Mammary epithelial cell (primary cell): ENCODE results near the gene KIAA1755.

Experiments
- CTCF ChIP-seq, 2 donors: IDR thresholded peaks in 1 of 2; conservative IDR thresholded peaks in 1 of 2; 2 replicates each; pipeline ENCODE4 v1.5.1; 2011 to 2012; ENCODE audit warnings: inconsistent platforms in 2 of 2, low read length in 2 of 2, mild to moderate bottlenecking in 2 of 2, control low read depth in 1 of 2, low read depth in 1 of 2; ENCODE audit not compliant: insufficient read depth in 1 of 2; ENCODE audit errors: extremely low read depth in 1 of 2
- EZH2 ChIP-seq: IDR thresholded peaks from 2 replicates; pipeline ENCODE4 v1.6.1; 2012; ENCODE audit warnings: low read length, inconsistent platforms, borderline replicate concordance

- TF ChIP-seq CTCF (conservative IDR thresholded peaks at IDR 0.05 in 1 of 2, IDR thresholded peaks at IDR 0.05 in 1 of 2; ENCODE audit: extremely low read depth in 1 of 2, insufficient read depth in 1 of 2, low read depth in 1 of 2, low read length in 2 of 2): peak; percentile 69 to 97
- TF ChIP-seq EZH2: no peak
Measured at GRCh38 chr20:38221119-38221589, 39.4 kb downstream of the KIAA1755 start.
